Upper lobe of right lung (tissue), 1 donor: ENCODE results near the gene GPR142. TPM values are rescaled to one million over a fixed set of nuclear protein-coding genes. Genes with fewer than 3 reads are reported as not detected.

Source experiments
- ATAC-seq: fragments of 200-7000 bp; cut with Tn5 transposase; one replicate; pipeline ENCODE4 v1.9.1; 2020; ENCODE audit warnings: mild to moderate bottlenecking, moderate library complexity
- DNase-seq: peaks from one replicate; pipeline ENCODE4 v3.0.0-alpha.2; 2020
- H3K27ac ChIP-seq: fragments of 200-600 bp; one replicate; pipeline ENCODE4 v1.8.0; 2022
- H3K27me3 ChIP-seq: fragments of 200-600 bp; one replicate; pipeline ENCODE4 v1.8.0; 2022; ENCODE audit warnings: mild to moderate bottlenecking
- H3K36me3 ChIP-seq: fragments of 200-600 bp; one replicate; pipeline ENCODE4 v1.8.0; 2022
- H3K4me1 ChIP-seq: fragments of 200-600 bp; one replicate; pipeline ENCODE4 v1.8.0; 2022
- H3K4me3 ChIP-seq: fragments of 200-600 bp; one replicate; pipeline ENCODE4 v1.8.0; 2022; ENCODE audit warnings: mild to moderate bottlenecking
- H3K9me3 ChIP-seq: fragments of 200-600 bp; one replicate; pipeline ENCODE4 v1.8.0; 2022
- CTCF ChIP-seq: fragments of 200-600 bp; IDR thresholded peaks from one replicate; pipeline ENCODE4 v1.8.0; 2022; ENCODE audit warnings: antibody characterized with exemption
- intact Hi-C: fragments of 100-400 bp; cut with DNase I; formaldehyde crosslinking; loops from one replicate; pipeline ENCODE4 v1.11.0; 2022
- total RNA-seq: library from RNA; stranded (reverse); fragmentation: NEBNext Ultra II Directional; extraction: Animal tissue kit (Norgen Biotek cat#: 25700); gene quantifications from one replicate; pipeline ENCODE4 v1.2.1, GENCODE V29; 2021
- donor health status: DM: no; HTN: yes; CAD: no; lungs with severe emphysema.

Gene GPR142
- total RNA-seq, 1 donor from 2014 or later, result not detected

- ATAC-seq (no peak), DNase-seq (no peak)
- no peak for TF ChIP-seq CTCF
- H3K4me1 ChIP-seq, result no peaks in the 10 kb centered on the region
- intact Hi-C loops, result no loop called here
- H3K9me3 ChIP-seq, result no peaks in the 10 kb centered on the region
- no peaks in the 10 kb centered on the region for H3K27me3 ChIP-seq
- H3K27ac ChIP-seq, result no peak overlapping the region
- no peak overlapping the region for H3K4me3 ChIP-seq
- no peaks in the 10 kb centered on the region for H3K36me3 ChIP-seq
Observed at GRCh38 chr17:74369665-74370490, 2.6 kb downstream of the GPR142 start.

GRCh38 chr17:74371653-74372147 is 4.4 kb downstream of the GPR142 start:
- TF ChIP-seq CTCF, result no peak
- Histone ChIP-seq H3K4me1 (no peaks in the 10 kb centered on the region), H3K36me3 (no peaks in the 10 kb centered on the region), H3K27me3 (no peaks in the 10 kb centered on the region), H3K4me3 (no peak overlapping the region), H3K27ac (no peak overlapping the region), H3K9me3 (no peaks in the 10 kb centered on the region)
- no peak for DNase-seq
- no peak for ATAC-seq
- intact Hi-C loops, result no loop called here

GRCh38 chr17:74372426-74372825 is 5.1 kb downstream of the GPR142 start:
- no peak overlapping the region for H3K27ac ChIP-seq
- intact Hi-C loops, result no loop called here
- ATAC-seq (no peak), DNase-seq (no peak)
- H3K4me3 ChIP-seq, result no peak overlapping the region
- H3K27me3 ChIP-seq, result no peaks in the 10 kb centered on the region
- no peak for TF ChIP-seq CTCF
- H3K4me1 ChIP-seq, result no peaks in the 10 kb centered on the region
- H3K9me3 ChIP-seq, result no peaks in the 10 kb centered on the region
- H3K36me3 ChIP-seq, result no peaks in the 10 kb centered on the region

GRCh38 chr17:74373838-74374606 is 6.7 kb downstream of the GPR142 start:
- no peak for TF ChIP-seq CTCF
- Histone ChIP-seq H3K4me1 (no peaks in the 10 kb centered on the region), H3K27me3 (no peaks in the 10 kb centered on the region), H3K9me3 (no peaks in the 10 kb centered on the region), H3K4me3 (no peak overlapping the region), H3K27ac (no peak overlapping the region), H3K36me3 (no peaks in the 10 kb centered on the region)
- DNase-seq (no peak), ATAC-seq (peak; percentile 7)
- intact Hi-C loops, result no loop called here

GRCh38 chr17:74374858-74375257 is 7.6 kb downstream of the GPR142 start:
- DNase-seq (no peak), ATAC-seq (no peak)
- TF ChIP-seq CTCF, result no peak
- Histone ChIP-seq H3K9me3 (no peaks in the 10 kb centered on the region), H3K27me3 (no peaks in the 10 kb centered on the region), H3K36me3 (no peaks in the 10 kb centered on the region), H3K4me3 (no peak overlapping the region), H3K27ac (no peak overlapping the region), H3K4me1 (peaks cover 7% of the 10 kb centered on the region)
- intact Hi-C loops, result loop anchor here (5.0 kb wide), 1 partner anchor 82 kb away; no protein-coding TSS in a partner anchor
